Endothelial cell of umbilical vein (primary cell): ENCODE data around the gene PODNL1. TPM values are rescaled to one million over a fixed set of nuclear protein-coding genes. Genes with fewer than 3 reads are reported as not detected.

Source experiments
- BruUV-seq: library from RNA; stranded (reverse); fragments of 400-500 nt; replicated peaks from 2 replicates; lab custom pipeline; 2021; lab: Mats Ljungman, UMichigan
- CTCF ChIA-PET: fragments of 300-600, 350-600 bp; sonication (Branson Sonifier 250); formaldehyde crosslinking; loops from one replicate; lab custom pipeline; 2021; ENCODE audit warnings: antibody characterized with exemption, inconsistent platforms; lab: Charles Lee
- POLR2A ChIA-PET: fragments of 300-600, 350-600 bp; sonication (Branson Sonifier 250); formaldehyde crosslinking; loops from one replicate; lab custom pipeline; 2021; ENCODE audit warnings: antibody characterized with exemption, inconsistent platforms; lab: Charles Lee
- DNase-seq: peaks from one replicate; pipeline ENCODE4 v3.0.0-alpha.2; 2011; ENCODE audit warnings: low read depth, low spot score
- FAIRE-seq: peaks from 2 replicates; lab custom pipeline; 2011; peaks lifted over from hg19 to GRCh38; lab: Jason Lieb, UNC
- H2AFZ ChIP-seq: 2 replicates; pipeline ENCODE4 v1.6.0; 2012; ENCODE audit warnings: low read depth, low read length, control low read depth, inconsistent platforms
- H3K27ac ChIP-seq: 2 replicates; pipeline ENCODE4 v1.5.1; 2011; ENCODE audit warnings: low read depth, mild to moderate bottlenecking, control low read depth, low read length, moderate library complexity; ENCODE audit not compliant: insufficient read depth
- H3K27me3 ChIP-seq, 2 experiments: 2 replicates each; pipeline versions ENCODE4 v1.6.0 to v1.6.1; 2011; ENCODE audit warnings: low read length in 2 of 2, mixed read lengths in 1 of 2; ENCODE audit not compliant: control insufficient read depth in 2 of 2, insufficient read depth in 2 of 2
- H3K36me3 ChIP-seq, 2 experiments: 2 replicates in 1 of 2; 3 replicates in 1 of 2; pipeline ENCODE4 v1.5.1; 2011; ENCODE audit warnings: low read length in 2 of 2, mild to moderate bottlenecking in 1 of 2, moderate library complexity in 1 of 2; ENCODE audit not compliant: control insufficient read depth in 2 of 2, insufficient read depth in 2 of 2; ENCODE audit errors: extremely low read depth in 1 of 2
- H3K4me1 ChIP-seq: 3 replicates; pipeline ENCODE4 v1.5.1; 2011; ENCODE audit warnings: mild to moderate bottlenecking, low read length; ENCODE audit not compliant: control insufficient read depth, insufficient read depth; ENCODE audit errors: extremely low read depth
- H3K4me2 ChIP-seq: 2 replicates; pipeline ENCODE4 v1.6.1; 2011; ENCODE audit warnings: low read length, control low read depth, mixed read lengths; ENCODE audit not compliant: insufficient read depth
- H3K4me3 ChIP-seq, 3 experiments: fragments of 200-600 bp in 1 of 3; sonication (generic), shearing (Covaris generic) in 1 of 3; replicated peaks in 1 of 3; 2 replicates each; pipeline ENCODE4 v1.5.1; 2011 to 2016; ENCODE audit warnings: control low read depth in 3 of 3, low read length in 3 of 3, mild to moderate bottlenecking in 2 of 3, inconsistent platforms in 1 of 3, low read depth in 1 of 3, moderate library complexity in 1 of 3; ENCODE audit not compliant: insufficient read depth in 1 of 3
- H3K79me2 ChIP-seq: 2 replicates; pipeline ENCODE4 v1.6.0; 2012; ENCODE audit warnings: low read length, inconsistent platforms; ENCODE audit not compliant: control insufficient read depth, insufficient read depth
- H3K9ac ChIP-seq: replicated peaks from 2 replicates; pipeline ENCODE3; 2011; ENCODE audit warnings: low read length, control low read depth; ENCODE audit not compliant: insufficient read depth; ENCODE audit errors: extremely low read depth
- H3K9me1 ChIP-seq: replicated peaks from 3 replicates; pipeline ENCODE4 v1.6.0; 2011; ENCODE audit warnings: mild to moderate bottlenecking, low read length; ENCODE audit not compliant: control insufficient read depth, insufficient read depth; ENCODE audit errors: extremely low read depth
- H3K9me3 ChIP-seq: replicated peaks from 2 replicates; pipeline ENCODE4 v1.5.1; 2012; ENCODE audit warnings: low read length, inconsistent platforms; ENCODE audit not compliant: control insufficient read depth, insufficient read depth
- H4K20me1 ChIP-seq: replicated peaks from 2 replicates; pipeline ENCODE3; 2011; ENCODE audit warnings: mild to moderate bottlenecking, low read length; ENCODE audit not compliant: control insufficient read depth, insufficient read depth; ENCODE audit errors: extremely low read depth
- EZH2 ChIP-seq: IDR thresholded peaks from 2 replicates; pipeline ENCODE4 v1.6.1; 2012; ENCODE audit warnings: borderline replicate concordance, low read depth, mild to moderate bottlenecking, moderate library complexity, low read length, inconsistent platforms; ENCODE audit not compliant: severe bottlenecking
- FOS ChIP-seq: IDR thresholded peaks from 2 replicates; pipeline ENCODE4 v1.6.1; 2011; ENCODE audit warnings: mild to moderate bottlenecking, low read length, moderate library complexity, borderline replicate concordance; ENCODE audit not compliant: insufficient read depth
- GATA2 ChIP-seq: IDR thresholded peaks from 2 replicates; pipeline ENCODE4 v1.7.0; 2011; ENCODE audit warnings: low read depth, mild to moderate bottlenecking, moderate library complexity, mixed read lengths, low read length; ENCODE audit not compliant: insufficient read length, insufficient read depth
- JUN ChIP-seq: IDR thresholded peaks from 2 replicates; pipeline ENCODE4 v1.6.1; 2011; ENCODE audit warnings: borderline replicate concordance, low read depth; ENCODE audit not compliant: insufficient read length, insufficient read depth
- MAX ChIP-seq: IDR thresholded peaks from 2 replicates; pipeline ENCODE4 v1.6.1; 2011; ENCODE audit not compliant: insufficient read depth, insufficient read length
- MYC ChIP-seq: IDR thresholded peaks from one replicate; pipeline ENCODE4 v1.6.1; 2011; ENCODE audit warnings: mild to moderate bottlenecking, low read depth, low read length
- POLR2A ChIP-seq: IDR thresholded peaks from 2 replicates; pipeline ENCODE4 v1.6.1; 2012; ENCODE audit warnings: low read depth, mild to moderate bottlenecking, control low read depth, low read length
- POLR2AphosphoS5 ChIP-seq: IDR thresholded peaks from 2 replicates; pipeline ENCODE4 v1.6.1; 2012; ENCODE audit warnings: low read depth, mild to moderate bottlenecking, control low read depth, low read length, moderate library complexity; ENCODE audit not compliant: insufficient read depth
- dilution Hi-C: fragments of 300-500 bp; cut with MboI; formaldehyde crosslinking; loops from one replicate; pipeline ENCODE4 v1.15.0; 2019; ENCODE audit warnings: low sequenced_read_pairs; ENCODE audit not compliant: extremely low pct_ligation_motif_present
- intact Hi-C: fragments of 100-400 bp; cut with micrococcal nuclease; formaldehyde crosslinking; loops from one replicate; pipeline ENCODE4 v1.10.0; 2022
- polyA plus RNA-seq, 4 experiments: library from polyadenylated mRNA; depleted of rRNA in 3 of 4; stranded (reverse) in 3 of 4; unstranded in 1 of 4; fragments of >200 nt; gene quantifications; 2 replicates each; pipeline versions ENCODE4 v1.2.1 to v1.2.3, GENCODE V29; 2011 to 2012; ENCODE audit warnings: missing spikeins in 1 of 4
- total RNA-seq: library from RNA; stranded (reverse); gene quantifications from 2 replicates; pipeline ENCODE4 v1.2.3, GENCODE V29; 2021
- TF ChIP-seq, protein P1 (sequence below), 2 donors: IDR thresholded peaks; 1 replicate in 1 of 2; 2 replicates in 1 of 2; pipeline ENCODE4 v1.5.1; 2011; ENCODE audit warnings: low read length in 2 of 2, mild to moderate bottlenecking in 2 of 2, moderate library complexity in 2 of 2, control low read depth in 1 of 2, inconsistent platforms in 1 of 2, low read depth in 1 of 2; ENCODE audit not compliant: insufficient read depth in 1 of 2; ENCODE audit errors: extremely low read depth in 1 of 2

Gene PODNL1
- total and polyA plus RNA-seq, 2 donors (not counting 3 experiments of a cell fraction or from before 2014, with no cell fraction given): 0.21 TPM; not detected in 1

DNA sequence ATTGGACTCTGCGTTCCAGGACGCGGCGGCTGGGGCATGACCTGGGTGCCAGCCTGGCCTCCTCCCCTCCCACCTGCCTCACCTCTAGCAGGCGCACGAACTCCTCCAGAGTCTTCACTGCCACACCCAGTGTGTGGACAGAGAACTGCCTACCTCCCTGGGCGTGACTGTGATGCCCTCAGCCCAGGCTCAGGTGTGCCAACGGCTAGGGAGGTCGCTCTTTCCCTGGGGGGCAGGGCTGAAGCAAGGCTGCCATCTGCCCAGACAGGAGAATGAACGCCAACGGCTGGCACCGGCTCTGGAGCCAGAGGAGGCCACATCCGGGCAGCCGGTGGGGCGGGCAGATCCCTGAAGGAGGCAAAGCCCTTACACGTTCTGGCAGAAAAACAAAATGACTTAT lies 49.9 kb downstream of the PODNL1 start:
- no peak overlapping the region for H3K4me2 ChIP-seq
- no TSS peak for BruUV-seq
- FAIRE-seq: no peak

More for the DNA sequence above, 49.9 kb downstream of the PODNL1 start:
- no peak overlapping the region for H3K9ac ChIP-seq
- H3K4me3 ChIP-seq: no peak overlapping the region
- H3K9me1 ChIP-seq: no peaks in the 10 kb centered on the region
- no peaks in the 10 kb centered on the region for H3K27me3 ChIP-seq
- TF ChIP-seq FOS: no peak
- no peak for TF ChIP-seq POLR2A
- TF ChIP-seq MYC: no peak
- TF ChIP-seq JUN: no peak
- no peak for TF ChIP-seq EZH2
- no peak for TF ChIP-seq POLR2AphosphoS5
- TF ChIP-seq, protein P1, sequence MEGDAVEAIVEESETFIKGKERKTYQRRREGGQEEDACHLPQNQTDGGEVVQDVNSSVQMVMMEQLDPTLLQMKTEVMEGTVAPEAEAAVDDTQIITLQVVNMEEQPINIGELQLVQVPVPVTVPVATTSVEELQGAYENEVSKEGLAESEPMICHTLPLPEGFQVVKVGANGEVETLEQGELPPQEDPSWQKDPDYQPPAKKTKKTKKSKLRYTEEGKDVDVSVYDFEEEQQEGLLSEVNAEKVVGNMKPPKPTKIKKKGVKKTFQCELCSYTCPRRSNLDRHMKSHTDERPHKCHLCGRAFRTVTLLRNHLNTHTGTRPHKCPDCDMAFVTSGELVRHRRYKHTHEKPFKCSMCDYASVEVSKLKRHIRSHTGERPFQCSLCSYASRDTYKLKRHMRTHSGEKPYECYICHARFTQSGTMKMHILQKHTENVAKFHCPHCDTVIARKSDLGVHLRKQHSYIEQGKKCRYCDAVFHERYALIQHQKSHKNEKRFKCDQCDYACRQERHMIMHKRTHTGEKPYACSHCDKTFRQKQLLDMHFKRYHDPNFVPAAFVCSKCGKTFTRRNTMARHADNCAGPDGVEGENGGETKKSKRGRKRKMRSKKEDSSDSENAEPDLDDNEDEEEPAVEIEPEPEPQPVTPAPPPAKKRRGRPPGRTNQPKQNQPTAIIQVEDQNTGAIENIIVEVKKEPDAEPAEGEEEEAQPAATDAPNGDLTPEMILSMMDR (IDR thresholded peaks at IDR 0.05; ENCODE audit: extremely low read depth in 1 of 2, insufficient read depth in 1 of 2, low read depth in 1 of 2, low read length in 2 of 2): no peak
- TF ChIP-seq GATA2: no peak
- no peak for TF ChIP-seq MAX
- intact Hi-C loops (no loop called here), dilution Hi-C loops (no loop called here)
- no peak overlapping the region for H3K27ac ChIP-seq
- no peaks in the 10 kb centered on the region for H3K9me3 ChIP-seq
- peaks cover 5% of the 10 kb centered on the region for H3K4me1 ChIP-seq
- H3K79me2 ChIP-seq: no peaks in the 10 kb centered on the region
- no peaks in the 10 kb centered on the region for H4K20me1 ChIP-seq
- no peak for DNase-seq
- ChIA-PET POLR2A (interaction anchor here (0.7 kb wide), 1 partner anchor 50 kb away, joined by 6 read pairs; the partner anchor contains the start of gene PODNL1), CTCF (interaction anchor here (0.7 to 1.5 kb wide), 4 partner anchors 27 to 242 kb away, joined by 3 to 5 read pairs (median 4); partner anchors contain the start of gene MISP3)
- no peaks in the 10 kb centered on the region for H3K36me3 ChIP-seq
- no peak overlapping the region for H2AFZ ChIP-seq
